Left colon (tissue), 2 donors: Measurements from ENCODE around the gene SULT1A2. TPM values are rescaled to one million over a fixed set of nuclear protein-coding genes. Genes with fewer than 3 reads are reported as not detected.

Experiments used
- ATAC-seq: fragments of 200-7000 bp; cut with Tn5 transposase; one replicate; pipeline ENCODE4 v1.9.1; 2020; ENCODE audit warnings: mild to moderate bottlenecking, moderate library complexity
- DNase-seq, 2 donors: peaks; one replicate each; pipeline ENCODE4 v3.0.0-alpha.2; 2020
- intact Hi-C, 2 donors: fragments of 100-400 bp; cut with DNase I in 1 of 2; cut with micrococcal nuclease in 1 of 2; formaldehyde crosslinking; loops; one replicate each; pipeline versions ENCODE4 v1.11.2 to v1.14.0; 2022; cut with DNase I, micrococcal nuclease
- total RNA-seq, 2 donors: library from RNA; stranded (reverse); fragmentation: NEBNext Ultra II Directional; extraction: Animal tissue kit (Norgen Biotek cat#: 25700); gene quantifications; one replicate each; pipeline ENCODE4 v1.2.1, GENCODE V29; 2021
- donor health status: DM: no; HTN: no; CAD: no.
- donor health status: DM: yes; HTN: yes; CAD: no.

The SULT1A2 gene
- total RNA-seq, 2 donors from 2014 or later = 26.9 to 30.6 TPM

- intact Hi-C loops = no loop called here
- no peak for DNase-seq
- no peak for ATAC-seq
Observed at GRCh38 chr16:28544998-28545397, 51.9 kb downstream of the SULT1A2 start.

GRCh38 chr16:28543072-28543471, 53.8 kb downstream of the SULT1A2 start:
- ATAC-seq (peak; percentile 74), DNase-seq (peak; percentile 72 to 88)
- intact Hi-C loops = no loop called here

- DNase-seq (no peak), ATAC-seq (peak; percentile 6)
- intact Hi-C loops = no loop called here
Observed at GRCh38 chr16:28542646-28543045, 54.2 kb downstream of the SULT1A2 start.

Other genes starting within 250 kb of the SULT1A2 start
- 1 to 10 TPM; 2.0 to 4.0 TPM for gene NPIPB6, start 233.5 kb downstream of the SULT1A2 start, total RNA-seq
- 10 to 100 TPM; 19.8 to 76.1 TPM for gene EIF3CL, start 193.2 kb downstream of the SULT1A2 start, total RNA-seq
- gene NPIPB7, start 124.7 kb downstream of the SULT1A2 start, total RNA-seq = under 1 TPM in 1 of 2 donors, not detected in 1; 0.21 TPM
- 100 to 1,000 TPM in 1 of 2 donors, 10 to 100 TPM in 1; 84.0 to 142 TPM for gene CLN3, start 105.0 kb downstream of the SULT1A2 start, total RNA-seq
- 10 to 100 TPM; 49.8 to 96.0 TPM for gene APOBR, start 102.4 kb downstream of the SULT1A2 start, total RNA-seq
- gene IL27, start 90.2 kb downstream of the SULT1A2 start, total RNA-seq = not detected
- gene NUPR1, start 58.1 kb downstream of the SULT1A2 start, total RNA-seq = 100 to 1,000 TPM in 1 of 2 donors, 10 to 100 TPM in 1; 52.2 to 106 TPM
- gene SGF29, start 43.1 kb downstream of the SULT1A2 start, total RNA-seq = 10 to 100 TPM; 21.7 to 26.4 TPM
- gene SULT1A1, start 13.0 kb upstream of the SULT1A2 start, total RNA-seq = 100 to 1,000 TPM; 115 to 135 TPM
- gene NPIPB8, start 41.0 kb upstream of the SULT1A2 start, total RNA-seq = 1 to 10 TPM; 1.6 to 5.7 TPM
- 100 to 1,000 TPM; 550 to 645 TPM for gene EIF3C, start 114.4 kb upstream of the SULT1A2 start, total RNA-seq
- 1 to 10 TPM; 3.0 to 4.0 TPM for gene NPIPB9, start 154.7 kb upstream of the SULT1A2 start, total RNA-seq
- 10 to 100 TPM; 86.6 to 98.5 TPM for gene ATXN2L, start 225.9 kb upstream of the SULT1A2 start, total RNA-seq
- 100 to 1,000 TPM; 221 to 301 TPM for gene TUFM, start 249.3 kb upstream of the SULT1A2 start, total RNA-seq